ENCODE results near the gene PAQR6.
A peak's percentile ranks its signal among the peaks of the same experiment; 100 is the strongest.
"Not testable (repeated sequence)": the region's sequence is repeated elsewhere in the genome, so short reads cannot be mapped to it uniquely, and the experiment has no call there.

Gene PAQR6

GRCh38 chr1:156229809-156230472 is 17.9 kb downstream of the PAQR6 start:
- DNase-seq, result no peak

GRCh38 chr1:156228501-156228900 is 19.4 kb downstream of the PAQR6 start:
- no peak for DNase-seq

- DNase-seq, result no peak
These were observed 21.1 kb downstream of the PAQR6 start for GRCh38 chr1:156226782-156227181.

GRCh38 chr1:156226116-156226538 is 21.7 kb downstream of the PAQR6 start:
- no peak for DNase-seq

DNA sequence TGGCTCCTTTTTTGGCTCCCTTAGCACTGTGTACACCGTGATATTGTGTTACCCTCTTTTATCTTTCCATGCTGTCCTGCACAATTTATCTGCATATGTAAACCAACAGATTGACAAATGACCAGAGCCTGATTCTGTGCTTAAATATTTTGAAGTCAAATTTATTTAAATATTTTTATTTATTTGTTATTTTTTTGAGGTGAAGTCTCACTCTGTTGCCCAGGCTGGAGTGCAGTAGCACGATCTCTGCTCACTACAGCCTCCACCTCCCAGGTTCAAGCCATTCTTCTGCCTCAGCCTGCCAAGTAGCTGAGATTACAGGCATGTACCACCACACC is 22.2 kb downstream of the PAQR6 start:
- no peak for DNase-seq

GRCh38 chr1:156221986-156222692 is 25.7 kb downstream of the PAQR6 start:
- DNase-seq, result no peak

DNA sequence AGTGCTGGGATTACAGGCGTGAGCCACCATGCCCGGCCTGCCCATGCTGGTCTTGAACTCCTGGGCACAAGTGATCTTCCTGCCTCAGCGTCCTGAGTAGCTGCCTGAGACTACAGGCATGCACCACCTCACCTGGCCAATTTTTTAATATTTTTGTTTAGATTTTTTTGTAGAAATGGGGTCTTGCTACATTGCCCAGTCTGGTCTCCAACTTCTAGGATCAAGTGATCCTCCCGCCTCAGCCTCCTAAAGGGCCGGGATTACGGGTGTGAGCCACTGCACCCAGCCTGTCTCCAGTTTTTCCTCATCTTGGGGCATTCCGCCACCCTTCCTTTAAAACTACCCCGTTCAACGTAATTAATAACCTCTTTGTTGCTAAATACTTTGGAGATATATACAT is 27.6 kb downstream of the PAQR6 start:
- no peak for DNase-seq

GRCh38 chr1:156217871-156218270 is 30.0 kb downstream of the PAQR6 start:
- peak; percentile 16 for DNase-seq

DNA sequence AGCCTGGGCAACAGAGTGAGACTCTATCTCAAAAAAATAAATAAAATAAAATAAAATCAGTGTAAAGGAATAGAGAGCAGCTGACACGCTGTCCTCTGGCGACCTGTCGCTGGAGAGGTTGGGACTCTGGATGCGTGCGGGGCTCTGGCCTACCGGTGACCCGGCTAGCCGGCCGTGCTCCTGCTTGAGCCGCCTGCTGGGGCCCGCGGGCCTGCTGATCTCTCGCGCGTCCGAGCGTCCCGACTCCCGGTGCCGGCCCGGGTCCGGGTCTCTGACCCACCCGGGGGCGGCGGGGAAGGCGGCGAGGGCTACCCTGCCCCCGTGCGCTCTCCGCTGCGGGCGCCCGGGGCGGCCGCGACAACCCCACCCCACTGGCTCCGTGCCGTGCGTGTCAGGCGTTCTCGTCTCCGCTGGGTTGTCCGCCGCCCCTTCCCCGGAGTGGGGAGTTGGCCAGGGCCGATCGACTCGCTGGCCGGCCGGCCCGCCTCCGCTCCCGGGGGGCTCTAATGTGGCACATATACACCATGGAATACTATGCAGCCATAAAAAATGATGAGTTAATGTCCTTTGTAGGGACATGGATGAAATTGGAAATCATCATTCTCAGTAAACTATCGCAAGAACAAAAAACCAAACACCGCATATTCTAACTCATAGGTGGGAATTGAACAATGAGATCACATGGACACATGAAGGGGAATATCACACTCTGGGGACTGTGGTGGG is 31.3 kb downstream of the PAQR6 start:
- not testable (repeated sequence) for DNase-seq

- peak; percentile 49 for DNase-seq
These were observed 33.7 kb downstream of the PAQR6 start for GRCh38 chr1:156214024-156214748.

GRCh38 chr1:156213644-156213966 is 34.3 kb downstream of the PAQR6 start:
- no peak for DNase-seq

GRCh38 chr1:156212833-156213643 is 34.8 kb downstream of the PAQR6 start, which contains the start of gene PMF1:
PMF1 (plus strand) TSS chr1:156213007; CDS start chr1:156213016, 9 bp downstream.
- DNase-seq, result peak; percentile 96

DNA sequence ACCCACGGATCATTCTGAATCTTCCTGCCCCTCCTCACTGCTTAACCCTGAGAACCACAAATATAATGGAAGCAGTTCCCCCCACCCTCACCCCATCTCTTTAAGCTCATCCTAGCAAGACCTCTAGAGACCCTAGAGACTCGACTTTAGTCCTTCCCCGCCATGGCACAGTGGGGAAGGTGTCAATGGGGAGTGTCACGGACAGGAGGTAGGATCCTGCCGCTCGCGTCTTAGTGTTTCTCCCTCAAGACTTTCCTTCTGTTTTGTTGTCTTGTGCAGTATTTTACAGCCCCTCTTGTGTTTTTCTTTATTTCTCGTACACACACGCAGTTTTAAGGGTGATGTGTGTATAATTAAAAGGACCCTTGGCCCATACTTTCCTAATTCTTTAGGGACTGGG is 35.7 kb downstream of the PAQR6 start:
- DNase-seq, result no peak

- DNase-seq, result no peak
These were observed 36.6 kb downstream of the PAQR6 start for GRCh38 chr1:156211243-156211642.

GRCh38 chr1:156204686-156205085 is 43.2 kb downstream of the PAQR6 start:
- DNase-seq, result no peak

GRCh38 chr1:156203331-156203730 is 44.5 kb downstream of the PAQR6 start:
- DNase-seq, result peak; percentile 43

DNA sequence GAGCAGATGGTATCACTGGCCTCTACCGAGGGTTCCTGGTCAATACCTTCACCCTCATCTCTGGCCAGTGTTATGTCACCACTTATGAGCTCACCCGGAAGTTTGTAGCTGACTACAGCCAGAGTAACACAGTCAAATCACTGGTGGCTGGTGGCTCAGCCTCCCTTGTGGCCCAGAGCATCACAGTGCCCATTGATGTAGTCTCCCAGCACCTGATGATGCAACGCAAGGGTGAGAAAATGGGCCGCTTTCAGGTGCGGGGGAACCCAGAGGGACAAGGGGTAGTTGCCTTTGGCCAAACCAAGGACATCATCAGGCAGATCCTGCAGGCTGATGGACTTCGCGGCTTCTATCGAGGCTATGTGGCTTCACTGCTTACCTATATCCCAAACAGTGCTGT is 47.8 kb downstream of the PAQR6 start:
- DNase-seq, result no peak

- DNase-seq, result no peak
These were observed 49.0 kb downstream of the PAQR6 start for GRCh38 chr1:156198831-156199349.

GRCh38 chr1:156196445-156196844 is 51.4 kb downstream of the PAQR6 start:
- DNase-seq, result no peak

DNA sequence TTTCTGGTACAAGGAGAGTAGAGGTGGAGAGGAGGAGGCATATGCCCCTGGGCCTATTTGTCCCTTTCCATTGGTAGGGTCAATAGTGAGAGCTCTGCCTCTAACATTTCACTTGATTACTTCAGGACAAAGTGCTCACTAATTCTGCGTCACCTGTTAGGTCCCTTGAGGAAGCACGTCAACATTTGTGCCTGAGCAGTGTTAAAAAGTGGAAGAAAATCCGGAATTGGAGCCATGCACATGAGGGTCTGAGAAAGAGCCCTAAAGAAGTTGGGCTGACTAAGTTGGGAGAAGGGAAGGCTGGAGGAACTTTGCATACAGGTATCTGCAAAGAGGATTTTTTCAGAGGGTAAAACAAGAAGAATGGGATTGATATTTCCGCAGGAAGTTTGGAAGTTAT is 52.0 kb downstream of the PAQR6 start:
- no peak for DNase-seq

GRCh38 chr1:156194300-156194652 is 53.6 kb downstream of the PAQR6 start:
- no peak for DNase-seq
